Erythroblast (primary cell): Measurements from ENCODE around the gene ZNF654.

Source experiments
- GATA1 ChIP-seq: IDR thresholded peaks from 2 replicates; pipeline ENCODE4 v1.6.1; 2011; ENCODE audit warnings: low read depth, mild to moderate bottlenecking, control low read depth, low read length, moderate library complexity
- POLR2A ChIP-seq: IDR thresholded peaks from 2 replicates; pipeline ENCODE4 v1.6.1; 2011; ENCODE audit warnings: mild to moderate bottlenecking, low read length

- no peak for TF ChIP-seq POLR2A
- no peak for TF ChIP-seq GATA1
Measured at GRCh38 chr3:88192631-88193030, 133.6 kb downstream of the ZNF654 start.
